A673 (cell line): ENCODE data around the gene GABRD. TPM values are rescaled to one million over a fixed set of nuclear protein-coding genes. Genes with fewer than 3 reads are reported as not detected.

Experiments
- BruUV-seq: library from RNA; stranded (reverse); fragments of 400-500 nt; replicated peaks from 2 replicates; lab custom pipeline; 2021; lab: Mats Ljungman, UMichigan
- CTCF ChIA-PET: fragments of 300-600 bp; sonication (Branson Sonifier 250); formaldehyde crosslinking; loops from one replicate; lab custom pipeline; 2022; ENCODE audit warnings: antibody characterized with exemption; lab: Charles Lee
- POLR2A ChIA-PET: fragments of 300-600 bp; sonication (Branson Sonifier 250); formaldehyde crosslinking; loops from one replicate; lab custom pipeline; 2022; ENCODE audit warnings: antibody characterized with exemption; ENCODE audit not compliant: low non-redundant PET; lab: Charles Lee
- DNase-seq: peaks from one replicate; pipeline ENCODE4 v3.0.0-alpha.2; 2015; ENCODE audit warnings: low spot score
- H3K27ac ChIP-seq: fragments of 200-600 bp; sonication (generic); 2 replicates; pipeline ENCODE4 v1.5.1; 2016; ENCODE audit warnings: mixed run types, low read depth, mild to moderate bottlenecking, mixed read lengths, antibody characterized with exemption, low read length; ENCODE audit not compliant: poor library complexity, severe bottlenecking
- H3K27me3 ChIP-seq: fragments of 200-600 bp; sonication (generic); replicated peaks from 2 replicates; pipeline ENCODE4 v1.6.1; 2017; ENCODE audit warnings: mixed run types, low read depth, mild to moderate bottlenecking, mixed read lengths, antibody characterized with exemption, low read length; ENCODE audit not compliant: insufficient read depth, poor library complexity
- H3K36me3 ChIP-seq: fragments of 200-600 bp; sonication (generic); 2 replicates; pipeline ENCODE4 v1.6.1; 2016; ENCODE audit warnings: mixed run types, mild to moderate bottlenecking, mixed read lengths, antibody characterized with exemption, low read length; ENCODE audit not compliant: insufficient read depth, poor library complexity, severe bottlenecking
- H3K4me1 ChIP-seq: fragments of 200-600 bp; sonication (generic); 2 replicates; pipeline ENCODE4 v1.6.1; 2017; ENCODE audit warnings: mixed run types, mild to moderate bottlenecking, mixed read lengths, antibody characterized with exemption, low read length; ENCODE audit not compliant: insufficient read depth, poor library complexity, severe bottlenecking
- H3K4me3 ChIP-seq: fragments of 200-600 bp; sonication (generic); 2 replicates; pipeline ENCODE4 v1.5.1; 2016; ENCODE audit warnings: low read depth, mixed run types, mild to moderate bottlenecking, mixed read lengths, low read length; ENCODE audit not compliant: poor library complexity, severe bottlenecking
- H3K9me3 ChIP-seq: fragments of 200-600 bp; sonication (generic); 2 replicates; pipeline ENCODE4 v1.6.1; 2016; ENCODE audit warnings: mixed run types, low read depth, mild to moderate bottlenecking, mixed read lengths, antibody characterized with exemption, low read length; ENCODE audit not compliant: poor library complexity, severe bottlenecking
- EZH2 ChIP-seq: fragments of 200-600 bp; sonication (generic); IDR thresholded peaks from 2 replicates; pipeline ENCODE4 v1.6.1; 2017; ENCODE audit warnings: borderline replicate concordance, low read depth, mild to moderate bottlenecking, mixed read lengths, antibody characterized with exemption, low read length; ENCODE audit not compliant: poor library complexity, severe bottlenecking
- intact Hi-C: fragments of 100-400 bp; cut with micrococcal nuclease; formaldehyde crosslinking; loops from one replicate; pipeline ENCODE4 v1.10.0; 2022; ENCODE audit not compliant: unreplicated experiment
- total RNA-seq: library from RNA; stranded (reverse); gene quantifications from 2 replicates; pipeline ENCODE4 v1.2.3, GENCODE V29; 2021
- TF ChIP-seq, protein P1 (sequence below): fragments of 300-800, 200-600 bp; sonication (generic); conservative IDR thresholded peaks from 2 replicates; pipeline ENCODE4 v1.5.1; 2017; ENCODE audit warnings: low read depth, mild to moderate bottlenecking, antibody characterized with exemption, low read length, moderate library complexity, mixed read lengths

GABRD gene
- total RNA-seq, 1 experiment from 2014 or later, result not detected

DNA sequence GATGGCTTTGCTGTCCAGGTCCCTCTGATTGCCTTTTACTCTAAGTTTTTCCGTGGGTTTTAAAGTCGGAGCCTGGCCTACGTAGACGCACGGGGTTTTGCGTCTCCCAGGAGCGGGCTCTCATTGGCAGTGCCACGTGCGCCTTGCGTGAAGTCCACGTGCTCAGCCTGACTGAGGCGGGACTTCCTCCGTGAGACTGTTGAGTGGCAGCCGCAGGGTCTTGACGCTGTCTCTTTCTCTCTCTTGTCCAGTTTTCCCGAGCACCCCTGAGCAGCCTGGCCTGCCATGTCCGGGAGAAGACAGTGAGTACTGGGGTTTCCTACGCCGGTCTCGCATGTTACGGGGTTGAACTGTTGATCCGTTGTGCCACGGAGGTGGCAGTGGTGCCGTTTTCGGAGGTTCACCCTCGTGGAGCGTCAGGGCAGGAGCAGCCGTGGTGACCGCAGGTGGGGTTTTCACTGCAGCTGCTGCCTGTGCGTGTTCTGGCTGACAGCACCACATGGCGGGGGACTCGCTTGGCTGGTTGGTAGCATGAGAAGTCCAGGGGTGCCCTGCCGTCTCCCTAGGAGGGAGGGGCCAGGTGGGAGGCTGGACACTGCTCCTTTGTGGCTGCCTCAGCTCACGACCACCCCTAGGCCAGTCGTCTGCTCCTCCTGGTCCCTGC lies 40.3 kb downstream of the GABRD start:
- Histone ChIP-seq H3K4me3 (no peak overlapping the region), H3K27me3 (peaks cover under 1% of the 10 kb centered on the region), H3K36me3 (no peaks in the 10 kb centered on the region), H3K27ac (no peak overlapping the region), H3K4me1 (no peaks in the 10 kb centered on the region), H3K9me3 (peaks cover 2% of the 10 kb centered on the region)
- TF ChIP-seq EZH2, result no peak
- TF ChIP-seq, protein P1, sequence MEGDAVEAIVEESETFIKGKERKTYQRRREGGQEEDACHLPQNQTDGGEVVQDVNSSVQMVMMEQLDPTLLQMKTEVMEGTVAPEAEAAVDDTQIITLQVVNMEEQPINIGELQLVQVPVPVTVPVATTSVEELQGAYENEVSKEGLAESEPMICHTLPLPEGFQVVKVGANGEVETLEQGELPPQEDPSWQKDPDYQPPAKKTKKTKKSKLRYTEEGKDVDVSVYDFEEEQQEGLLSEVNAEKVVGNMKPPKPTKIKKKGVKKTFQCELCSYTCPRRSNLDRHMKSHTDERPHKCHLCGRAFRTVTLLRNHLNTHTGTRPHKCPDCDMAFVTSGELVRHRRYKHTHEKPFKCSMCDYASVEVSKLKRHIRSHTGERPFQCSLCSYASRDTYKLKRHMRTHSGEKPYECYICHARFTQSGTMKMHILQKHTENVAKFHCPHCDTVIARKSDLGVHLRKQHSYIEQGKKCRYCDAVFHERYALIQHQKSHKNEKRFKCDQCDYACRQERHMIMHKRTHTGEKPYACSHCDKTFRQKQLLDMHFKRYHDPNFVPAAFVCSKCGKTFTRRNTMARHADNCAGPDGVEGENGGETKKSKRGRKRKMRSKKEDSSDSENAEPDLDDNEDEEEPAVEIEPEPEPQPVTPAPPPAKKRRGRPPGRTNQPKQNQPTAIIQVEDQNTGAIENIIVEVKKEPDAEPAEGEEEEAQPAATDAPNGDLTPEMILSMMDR, result no peak
- BruUV-seq, result no TSS peak
- intact Hi-C loops, result no loop called here
- ChIA-PET CTCF (no interaction called here), POLR2A (no interaction called here)
- DNase-seq, result no peak

DNA sequence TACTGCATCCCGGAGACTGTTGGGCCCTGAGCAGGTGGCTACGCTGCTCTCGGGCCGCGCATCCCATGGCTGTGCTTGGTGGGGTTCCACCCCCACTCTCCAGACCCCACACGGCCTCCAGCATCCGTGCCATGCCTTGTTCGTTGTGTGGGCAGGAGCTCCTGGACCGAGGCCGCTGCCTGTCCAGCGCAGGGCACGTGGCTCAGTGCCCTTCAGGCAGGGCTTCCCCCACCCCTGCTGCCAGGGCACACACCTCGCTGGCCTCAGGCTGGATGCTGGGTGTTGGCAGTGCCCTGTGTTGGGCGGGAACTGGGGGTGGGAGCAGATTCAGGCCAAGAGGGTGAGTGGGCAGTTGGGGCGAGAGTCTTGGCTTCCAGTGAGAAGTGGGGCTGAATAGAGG lies 40.9 kb downstream of the GABRD start:
- no peak for DNase-seq
- peaks cover 9% of the 10 kb centered on the region for H3K9me3 ChIP-seq
- H3K27ac ChIP-seq, result no peak overlapping the region
- BruUV-seq, result no TSS peak
- TF ChIP-seq, protein P1, result no peak
- TF ChIP-seq EZH2, result no peak
- intact Hi-C loops, result no loop called here
- no peaks in the 10 kb centered on the region for H3K4me1 ChIP-seq
- H3K36me3 ChIP-seq, result no peaks in the 10 kb centered on the region
- ChIA-PET CTCF (no interaction called here), POLR2A (no interaction called here)
- H3K4me3 ChIP-seq, result no peak overlapping the region
- peaks cover 7% of the 10 kb centered on the region for H3K27me3 ChIP-seq

DNA sequence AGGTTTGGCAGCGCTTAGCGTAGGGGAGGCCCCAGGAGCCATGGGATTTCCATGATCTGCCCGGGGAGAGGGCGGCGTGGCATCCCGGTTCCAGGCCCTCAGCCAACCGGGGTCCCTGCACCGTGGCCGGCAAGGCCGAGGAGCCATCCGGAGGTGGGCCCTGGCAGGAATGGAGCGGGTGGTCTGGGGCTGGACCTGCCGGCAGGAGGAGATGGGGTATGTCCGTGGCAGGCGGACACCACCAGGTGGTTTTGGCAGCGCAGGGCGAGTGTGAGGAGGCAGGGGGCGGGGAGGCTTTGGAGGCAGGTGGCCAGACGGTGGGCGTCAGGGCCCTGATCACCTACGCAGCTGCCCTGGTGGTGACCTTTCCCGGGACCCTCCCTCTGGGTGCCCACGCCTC lies 41.4 kb downstream of the GABRD start:
- H3K36me3 ChIP-seq, result no peaks in the 10 kb centered on the region
- ChIA-PET CTCF (no interaction called here), POLR2A (no interaction called here)
- intact Hi-C loops, result no loop called here
- H3K27me3 ChIP-seq, result peaks cover 8% of the 10 kb centered on the region
- H3K4me3 ChIP-seq, result no peak overlapping the region
- TF ChIP-seq, protein P1, result no peak
- TF ChIP-seq EZH2, result no peak
- BruUV-seq, result no TSS peak
- peaks cover 10% of the 10 kb centered on the region for H3K9me3 ChIP-seq
- DNase-seq, result no peak
- no peaks in the 10 kb centered on the region for H3K4me1 ChIP-seq
- H3K27ac ChIP-seq, result no peak overlapping the region
